SH-SY5Y (cell line): ENCODE measurements around the gene LRBA.

Experiments
- GATA2 ChIP-seq: IDR thresholded peaks from 2 replicates; pipeline ENCODE4 v1.6.1; 2011; ENCODE audit warnings: mild to moderate bottlenecking, low read depth, low read length
- GATA3 ChIP-seq: IDR thresholded peaks from 2 replicates; pipeline ENCODE4 v1.6.1; 2011; ENCODE audit warnings: low read depth, mild to moderate bottlenecking, low read length, moderate library complexity

DNA sequence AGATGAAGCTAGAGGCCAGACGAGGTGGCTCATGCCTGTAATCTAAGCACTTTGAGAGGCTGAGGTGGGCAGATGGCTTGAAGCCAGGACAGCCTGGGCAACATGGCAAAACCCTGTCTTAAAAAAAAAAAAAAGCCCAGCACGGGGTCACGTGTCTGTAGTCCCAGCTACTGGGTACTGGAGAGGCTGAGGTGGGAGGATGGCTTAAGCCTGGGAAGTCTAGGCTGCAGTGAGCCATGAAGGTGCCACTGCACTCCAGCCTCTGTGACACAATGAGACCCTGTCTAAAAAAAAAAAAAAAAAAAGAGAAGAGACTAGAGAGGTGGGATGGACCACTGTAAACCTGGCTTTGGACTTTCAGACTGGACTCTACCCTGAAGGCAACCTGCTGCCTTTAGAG lies 10.7 kb upstream of the LRBA start:
- TF ChIP-seq GATA3 (no peak), GATA2 (no peak)
